Smooth muscle cell (in vitro differentiated cells): Measurements from ENCODE around the gene ATPAF2. TPM values are rescaled to one million over a fixed set of nuclear protein-coding genes. Genes with fewer than 3 reads are reported as not detected.

ENCODE experiments used
- DNase-seq: peaks from one replicate; lab custom pipeline; 2025; ENCODE audit not compliant: unreplicated experiment; lab: John Stamatoyannopoulos, UW
- H2AFZ ChIP-seq: fragments of 200-600 bp; sonication (generic); 2 replicates; pipeline ENCODE4 v1.6.0; 2016; ENCODE audit warnings: antibody characterized with exemption, low read depth, mild to moderate bottlenecking
- H3F3A ChIP-seq: fragments of 200-600 bp; sonication (generic); 2 replicates; pipeline ENCODE4 v1.6.0; 2017; ENCODE audit warnings: antibody characterized with exemption, low read depth
- H3K27ac ChIP-seq: fragments of 200-600 bp; sonication (generic); 2 replicates; pipeline ENCODE4 v1.5.1; 2016; ENCODE audit warnings: low read depth, mild to moderate bottlenecking
- H3K27me3 ChIP-seq: fragments of 200-600 bp; sonication (generic); 2 replicates; pipeline ENCODE4 v1.6.1; 2016; ENCODE audit warnings: low read depth, mild to moderate bottlenecking
- H3K36me3 ChIP-seq: fragments of 200-600 bp; sonication (generic); 2 replicates; pipeline ENCODE4 v1.5.1; 2016; ENCODE audit warnings: low read depth
- H3K4me1 ChIP-seq: fragments of 200-600 bp; sonication (generic); 2 replicates; pipeline ENCODE4 v1.5.1; 2016; ENCODE audit warnings: low read depth
- H3K4me2 ChIP-seq: fragments of 200-600 bp; sonication (generic); 2 replicates; pipeline ENCODE4 v1.6.0; 2016; ENCODE audit warnings: mild to moderate bottlenecking
- H3K4me3 ChIP-seq: fragments of 200-600 bp; sonication (generic); 2 replicates; pipeline ENCODE4 v1.5.1; 2016; ENCODE audit warnings: mild to moderate bottlenecking
- H3K79me2 ChIP-seq: fragments of 200-600 bp; sonication (generic); 2 replicates; pipeline ENCODE4 v1.6.0; 2016; ENCODE audit warnings: low read depth, mild to moderate bottlenecking
- H3K9ac ChIP-seq: fragments of 200-600 bp; sonication (generic); 2 replicates; pipeline ENCODE4 v1.6.0; 2016; ENCODE audit warnings: low read depth
- H3K9me3 ChIP-seq: fragments of 200-600 bp; sonication (generic); replicated peaks from 2 replicates; pipeline ENCODE4 v1.5.1; 2016; ENCODE audit warnings: low read depth
- H4K20me1 ChIP-seq: fragments of 200-600 bp; sonication (generic); 2 replicates; pipeline ENCODE4 v1.6.0; 2016; ENCODE audit warnings: low read depth
- CTCF ChIP-seq: fragments of 200-600 bp; sonication (generic); IDR thresholded peaks from 2 replicates; pipeline ENCODE4 v1.5.1; 2017; ENCODE audit warnings: borderline replicate concordance, mild to moderate bottlenecking, antibody characterized with exemption; ENCODE audit not compliant: insufficient read depth, poor library complexity, severe bottlenecking
- WGBS: methylation state at CpG from one replicate; pipeline ENCODE4 v1.1.7; 2016; ENCODE audit warnings: low lambda C conversion rate; 5-methylcytosine and 5-hydroxymethylcytosine counted together
- polyA plus RNA-seq: library from polyadenylated mRNA; unstranded; fragments of >200 nt; fragmentation: Nextera tagmentation; extraction: Ambion mirVana; gene quantifications from 2 replicates; pipeline ENCODE4 v1.2.1, GENCODE V29; 2016
- total RNA-seq: library from RNA; depleted of rRNA; stranded (reverse); fragments of >200 nt; gene quantifications from 2 replicates; pipeline ENCODE4 v1.2.3, GENCODE V29; 2014

ATPAF2 gene
- total and polyA plus RNA-seq, 2 experiments from 2014 or later = 31.0 to 32.3 TPM

- Histone ChIP-seq H3K27me3 (no peaks in the 10 kb centered on the region), H3K9me3 (no peaks in the 10 kb centered on the region), H2AFZ (no peak overlapping the region), H3K4me2 (no peak overlapping the region), H3K4me1 (no peaks in the 10 kb centered on the region), H4K20me1 (no peaks in the 10 kb centered on the region), H3K9ac (no peak overlapping the region), H3K36me3 (no peaks in the 10 kb centered on the region), H3K4me3 (no peak overlapping the region), H3F3A (no peaks in the 10 kb centered on the region), H3K79me2 (no peaks in the 10 kb centered on the region), H3K27ac (no peak overlapping the region)
- no peak for DNase-seq
- 100% methylated on average over 2 of the region's 2 CpGs for WGBS
- TF ChIP-seq CTCF = no peak
These were observed 25.1 kb upstream of the ATPAF2 start for GRCh38 chr17:18064053-18064452.

GRCh38 chr17:18059283-18059682, 20.3 kb upstream of the ATPAF2 start:
- no peaks in the 10 kb centered on the region for H3K36me3 ChIP-seq
- no peak for TF ChIP-seq CTCF
- no peaks in the 10 kb centered on the region for H3K9me3 ChIP-seq
- no peak for DNase-seq
- H3K27ac ChIP-seq = no peak overlapping the region
- no peaks in the 10 kb centered on the region for H4K20me1 ChIP-seq
- H3K27me3 ChIP-seq = no peaks in the 10 kb centered on the region
- 97% methylated on average over 5 of the region's 5 CpGs for WGBS
- H3K9ac ChIP-seq = no peak overlapping the region
- no peaks in the 10 kb centered on the region for H3F3A ChIP-seq
- no peak overlapping the region for H2AFZ ChIP-seq
- no peaks in the 10 kb centered on the region for H3K79me2 ChIP-seq
- H3K4me1 ChIP-seq = no peaks in the 10 kb centered on the region
- H3K4me2 ChIP-seq = no peak overlapping the region
- H3K4me3 ChIP-seq = no peak overlapping the region

GRCh38 chr17:18056214-18056613, 17.2 kb upstream of the ATPAF2 start:
- TF ChIP-seq CTCF = no peak
- Histone ChIP-seq H3K79me2 (no peaks in the 10 kb centered on the region), H3K27ac (no peak overlapping the region), H3K4me1 (no peaks in the 10 kb centered on the region), H3K36me3 (no peaks in the 10 kb centered on the region), H3K9me3 (no peaks in the 10 kb centered on the region), H2AFZ (no peak overlapping the region), H3F3A (no peaks in the 10 kb centered on the region), H3K4me3 (no peak overlapping the region), H3K27me3 (no peaks in the 10 kb centered on the region), H4K20me1 (no peaks in the 10 kb centered on the region), H3K4me2 (no peak overlapping the region), H3K9ac (no peak overlapping the region)
- WGBS = 95% methylated on average over 3 of the region's 3 CpGs
- no peak for DNase-seq

- no peaks in the 10 kb centered on the region for H3K4me1 ChIP-seq
- TF ChIP-seq CTCF = no peak
- no peak overlapping the region for H3K9ac ChIP-seq
- no peak overlapping the region for H2AFZ ChIP-seq
- H3K79me2 ChIP-seq = no peaks in the 10 kb centered on the region
- no peaks in the 10 kb centered on the region for H3F3A ChIP-seq
- no peak overlapping the region for H3K4me2 ChIP-seq
- no peaks in the 10 kb centered on the region for H3K36me3 ChIP-seq
- H3K27me3 ChIP-seq = no peaks in the 10 kb centered on the region
- H4K20me1 ChIP-seq = peaks cover 3% of the 10 kb centered on the region
- DNase-seq = no peak
- H3K27ac ChIP-seq = no peak overlapping the region
- no peaks in the 10 kb centered on the region for H3K9me3 ChIP-seq
- 97% methylated on average over 6 of the region's 6 CpGs for WGBS
- no peak overlapping the region for H3K4me3 ChIP-seq
These were observed 16.6 kb upstream of the ATPAF2 start for GRCh38 chr17:18055597-18055996.
